ENCODE data around the gene FLCN. TPM values are rescaled to one million over a fixed set of nuclear protein-coding genes. Genes with fewer than 3 reads are reported as not detected.

FLCN gene
- polyA plus RNA-seq, 1 donor from 2014 or later: 34.0 TPM

GRCh38 chr17:17179371-17179827, 57.6 kb downstream of the FLCN start:
- Histone ChIP-seq H3K4me3 (ENCODE audit: low read length) (no peak overlapping the region), H3K79me2 (replicated peaks; ENCODE audit: insufficient read depth, low read length) (no peaks in the 10 kb centered on the region), H3K36me3 (ENCODE audit: insufficient read depth, low read length) (peaks cover 16% of the 10 kb centered on the region), H2AFZ (ENCODE audit: low read depth, low read length) (no peak overlapping the region), H3K4me2 (ENCODE audit: low read length) (no peak overlapping the region), H4K20me1 (ENCODE audit: insufficient read depth) (no peaks in the 10 kb centered on the region), H3K27me3 (ENCODE audit: insufficient read depth, low read depth, low read length) (no peaks in the 10 kb centered on the region), H3K27ac (ENCODE audit: low read length) (no peak overlapping the region), H3K9me3 (ENCODE audit: low read length) (no peaks in the 10 kb centered on the region), H3K9ac (ENCODE audit: low read length) (no peak overlapping the region), H3F3A (ENCODE audit: insufficient read depth, low read length, poor library complexity, severe bottlenecking) (no peaks in the 10 kb centered on the region), H3K9me2 (ENCODE audit: insufficient read depth, low read length) (no peaks in the 10 kb centered on the region)
- TF ChIP-seq REST (IDR thresholded peaks at IDR 0.05; ENCODE audit: borderline replicate concordance) (no peak), MXI1 (conservative IDR thresholded peaks at IDR 0.05; ENCODE audit: poor library complexity, severe bottlenecking) (no peak), CTCF (IDR thresholded peaks at IDR 0.05; ENCODE audit: poor library complexity, severe bottlenecking) (no peak), SMC3 (conservative IDR thresholded peaks at IDR 0.05; ENCODE audit: poor library complexity) (no peak), RAD21 (conservative IDR thresholded peaks at IDR 0.05) (no peak), EP300 (conservative IDR thresholded peaks at IDR 0.05; ENCODE audit: poor library complexity, severe bottlenecking) (no peak), POLR2AphosphoS5 (IDR thresholded peaks at IDR 0.05) (no peak), TAF1 (IDR thresholded peaks at IDR 0.05; ENCODE audit: low read depth) (no peak)

GRCh38 chr17:17177176-17177575, 59.8 kb downstream of the FLCN start:
- Histone ChIP-seq H2AFZ (ENCODE audit: low read depth, low read length) (no peak overlapping the region), H3K9me3 (ENCODE audit: low read length) (no peaks in the 10 kb centered on the region), H3K9ac (ENCODE audit: low read length) (no peak overlapping the region), H3F3A (ENCODE audit: insufficient read depth, low read length, poor library complexity, severe bottlenecking) (no peaks in the 10 kb centered on the region), H3K4me3 (ENCODE audit: low read length) (no peak overlapping the region), H3K27ac (ENCODE audit: low read length) (no peak overlapping the region), H4K20me1 (ENCODE audit: insufficient read depth) (no peaks in the 10 kb centered on the region), H3K79me2 (replicated peaks; ENCODE audit: insufficient read depth, low read length) (no peaks in the 10 kb centered on the region), H3K9me2 (ENCODE audit: insufficient read depth, low read length) (no peaks in the 10 kb centered on the region), H3K27me3 (ENCODE audit: insufficient read depth, low read depth, low read length) (no peaks in the 10 kb centered on the region), H3K4me2 (ENCODE audit: low read length) (no peak overlapping the region), H3K36me3 (ENCODE audit: insufficient read depth, low read length) (peaks cover 10% of the 10 kb centered on the region)
- TF ChIP-seq CTCF (IDR thresholded peaks at IDR 0.05; ENCODE audit: poor library complexity, severe bottlenecking) (no peak), EZH2 (IDR thresholded peaks at IDR 0.05; ENCODE audit: borderline replicate concordance, insufficient read depth, low read length, poor library complexity, severe bottlenecking) (no peak), EP300 (conservative IDR thresholded peaks at IDR 0.05; ENCODE audit: poor library complexity, severe bottlenecking) (no peak), SMC3 (conservative IDR thresholded peaks at IDR 0.05; ENCODE audit: poor library complexity) (no peak), RAD21 (conservative IDR thresholded peaks at IDR 0.05) (no peak), TAF1 (IDR thresholded peaks at IDR 0.05; ENCODE audit: low read depth) (no peak), MXI1 (conservative IDR thresholded peaks at IDR 0.05; ENCODE audit: poor library complexity, severe bottlenecking) (no peak), POLR2AphosphoS5 (IDR thresholded peaks at IDR 0.05) (no peak), REST (IDR thresholded peaks at IDR 0.05; ENCODE audit: borderline replicate concordance) (no peak)

Measured in neural cell (in vitro differentiated cells).